RPMI7951 (cell line): ENCODE data around the gene PAEP. TPM values are rescaled to one million over a fixed set of nuclear protein-coding genes. Genes with fewer than 3 reads are reported as not detected.

Experiments
- DNase-seq: peaks from one replicate; pipeline ENCODE4 v3.0.0-alpha.2; 2012; ENCODE audit warnings: low read depth
- total RNA-seq: library from RNA; depleted of rRNA; stranded (reverse); fragments of >200 nt; shearing (Covaris generic); gene quantifications from 2 replicates; pipeline ENCODE4 v1.2.3, GENCODE V29; 2014

The PAEP gene
- total RNA-seq, 1 experiment from 2014 or later: not detected

DNA sequence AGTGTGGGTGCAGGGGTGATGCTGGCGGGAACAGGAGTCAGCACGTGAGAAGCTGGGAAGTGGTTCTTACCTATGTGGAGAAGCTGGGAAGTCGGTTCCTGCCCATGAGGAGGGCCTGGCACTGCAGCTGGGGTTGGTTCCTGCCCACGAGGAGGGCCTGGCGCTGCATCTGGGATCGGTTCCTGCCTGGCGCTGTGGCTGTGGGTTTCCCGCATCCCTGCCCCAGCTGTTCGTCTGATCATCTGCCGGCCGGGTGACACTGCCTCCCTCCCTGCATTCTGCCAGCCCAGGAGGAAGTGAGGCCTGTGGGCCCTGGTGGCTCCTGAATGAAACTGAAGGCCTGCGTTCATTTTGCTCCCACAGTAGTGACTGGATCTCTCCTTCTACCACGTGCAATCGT is 10.5 kb upstream of the PAEP start:
- no peak for DNase-seq

DNA sequence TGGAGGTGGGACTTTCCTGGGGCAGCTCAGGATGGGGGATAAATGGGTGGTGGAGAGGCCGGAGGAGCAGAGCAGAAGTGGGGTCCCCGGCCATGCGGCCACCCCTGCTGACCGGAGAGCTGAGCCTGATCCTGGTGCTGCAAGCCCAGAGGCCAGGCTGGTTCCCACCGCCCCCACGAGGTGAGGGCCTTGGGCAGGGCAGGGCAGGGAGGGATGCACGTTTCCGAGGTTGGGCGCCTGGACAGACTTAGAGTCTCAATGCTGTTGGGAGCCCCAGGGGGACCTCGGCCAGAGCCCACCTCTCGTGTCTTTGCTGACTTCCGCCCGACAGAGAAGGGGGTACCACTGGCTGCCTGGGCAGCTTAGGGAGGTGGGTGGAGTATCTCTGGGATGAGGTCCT is 10.1 kb upstream of the PAEP start:
- DNase-seq: no peak

GRCh38 chr9:135552021-135552697 is 9.4 kb upstream of the PAEP start:
- DNase-seq: no peak

DNA sequence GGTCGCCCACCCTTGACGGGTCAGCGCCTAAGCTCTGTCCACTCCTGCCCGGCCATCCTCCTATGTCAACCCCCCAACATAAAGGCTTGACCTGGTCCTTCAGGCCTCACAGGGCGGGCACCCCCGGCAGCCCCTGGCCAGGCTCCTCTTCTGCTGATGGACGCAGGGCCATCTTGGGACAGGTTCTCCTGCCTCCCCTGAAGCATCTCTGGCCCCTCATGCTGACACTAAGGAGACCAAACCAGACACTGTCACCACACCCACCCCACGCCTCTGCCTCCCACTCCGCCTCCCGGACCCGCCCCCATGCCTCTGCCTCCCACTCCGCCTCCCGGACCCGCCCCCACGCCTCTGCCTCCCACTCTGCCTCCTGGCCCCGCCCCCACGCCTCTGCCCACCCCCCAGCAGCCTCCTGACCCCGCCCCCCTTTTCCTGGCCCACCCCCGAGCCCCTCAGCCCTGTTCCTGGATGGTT is 8.8 kb upstream of the PAEP start:
- DNase-seq: no peak

DNA sequence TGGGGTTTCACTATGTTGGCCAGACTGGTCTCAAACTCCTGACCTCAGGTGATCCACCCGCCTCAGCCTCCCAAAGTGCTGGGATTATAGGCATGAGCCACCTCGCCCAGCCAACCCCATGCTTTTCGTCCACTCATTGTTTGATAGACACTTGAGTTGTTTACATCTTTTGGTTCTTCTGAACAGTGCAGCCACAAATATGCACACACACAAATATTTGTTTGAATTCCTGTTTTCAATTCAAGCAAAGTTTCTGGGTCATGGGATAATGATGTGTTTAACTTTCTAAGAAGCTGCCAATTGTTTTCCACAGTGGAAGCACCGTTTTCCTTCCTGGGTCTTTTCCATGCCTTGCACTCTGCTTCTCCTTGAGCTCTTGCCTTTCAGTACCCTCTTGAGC is 6.8 kb upstream of the PAEP start:
- DNase-seq: no peak

GRCh38 chr9:135555203-135555602 is 6.4 kb upstream of the PAEP start:
- DNase-seq: no peak

GRCh38 chr9:135555910-135556309 is 5.6 kb upstream of the PAEP start:
- DNase-seq: no peak

GRCh38 chr9:135559606-135560005 is 1.9 kb upstream of the PAEP start:
- DNase-seq: no peak

DNA sequence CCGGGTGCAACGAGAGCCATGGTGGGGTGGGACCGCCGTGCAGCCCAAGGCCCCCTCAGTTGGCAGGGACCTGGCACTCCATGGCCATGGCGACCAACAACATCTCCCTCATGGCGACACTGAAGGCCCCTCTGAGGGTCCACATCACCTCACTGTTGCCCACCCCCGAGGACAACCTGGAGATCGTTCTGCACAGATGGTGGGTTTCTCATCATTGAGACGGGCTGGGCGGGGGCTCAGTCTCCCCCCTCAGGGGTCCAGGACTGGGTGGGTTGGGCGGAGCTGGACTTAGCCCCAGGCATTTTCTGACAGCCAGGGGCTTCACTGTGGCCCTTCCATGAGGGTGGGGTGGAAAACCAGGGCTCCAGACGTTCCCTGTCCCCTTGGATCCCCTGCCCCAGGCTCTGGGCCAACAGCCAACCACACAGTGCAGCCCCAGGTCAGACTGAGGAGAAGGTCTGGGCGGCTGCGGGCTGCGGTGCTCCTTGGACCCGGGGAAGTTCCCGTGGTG is 734 bp downstream of the PAEP start:
- no peak for DNase-seq

DNA sequence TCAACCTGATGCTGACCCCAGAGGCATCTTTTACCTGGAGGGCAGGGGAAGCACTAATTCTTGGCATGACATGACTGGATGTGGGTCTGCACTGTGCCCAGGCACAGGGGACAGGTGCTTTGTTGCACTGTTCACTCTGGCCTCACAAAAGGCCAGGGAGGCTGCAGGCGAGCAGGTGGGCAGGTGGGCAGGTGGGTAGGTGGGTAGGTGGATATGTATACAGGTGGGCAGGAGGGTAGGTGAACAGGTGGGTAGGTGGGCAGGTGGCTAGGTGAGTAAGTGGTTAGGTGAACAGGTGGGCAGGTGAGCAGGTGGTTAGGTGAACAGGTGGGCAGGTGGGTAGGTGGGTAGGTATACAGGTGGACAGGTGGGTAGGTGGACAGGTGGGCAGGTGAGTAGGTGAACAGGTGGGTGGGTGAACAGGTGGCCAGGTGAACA is 1.5 kb downstream of the PAEP start:
- DNase-seq: no peak

GRCh38 chr9:135563858-135564257 is 2.3 kb downstream of the PAEP start:
- DNase-seq: no peak

GRCh38 chr9:135565141-135565628 is 3.6 kb downstream of the PAEP start:
- no peak for DNase-seq

GRCh38 chr9:135565636-135566035 is 4.1 kb downstream of the PAEP start:
- DNase-seq: no peak

GRCh38 chr9:135566552-135566951 is 5.0 kb downstream of the PAEP start:
- DNase-seq: no peak

- no peak for DNase-seq
Observed at GRCh38 chr9:135567311-135567710, 5.8 kb downstream of the PAEP start.

DNA sequence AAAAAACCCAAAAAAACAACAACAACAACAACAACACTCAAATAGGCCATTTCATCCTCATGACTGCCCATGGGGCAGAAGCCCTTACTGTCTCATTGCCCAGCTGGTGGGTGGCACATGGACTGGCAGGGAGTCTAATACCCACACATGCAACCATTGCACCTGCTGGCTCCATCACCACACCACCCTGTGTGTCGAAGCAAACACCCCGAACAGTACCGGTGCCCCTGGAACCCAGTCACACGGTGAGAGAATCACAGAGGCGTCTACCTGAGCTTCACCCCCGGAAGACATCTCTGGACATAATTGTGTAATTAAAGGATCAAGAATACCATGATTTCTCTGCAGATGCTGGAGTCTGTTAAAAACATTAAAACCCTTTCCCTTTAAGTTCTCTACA is 6.5 kb downstream of the PAEP start:
- DNase-seq: no peak

GRCh38 chr9:135570456-135570855 is 8.9 kb downstream of the PAEP start:
- no peak for DNase-seq

DNA sequence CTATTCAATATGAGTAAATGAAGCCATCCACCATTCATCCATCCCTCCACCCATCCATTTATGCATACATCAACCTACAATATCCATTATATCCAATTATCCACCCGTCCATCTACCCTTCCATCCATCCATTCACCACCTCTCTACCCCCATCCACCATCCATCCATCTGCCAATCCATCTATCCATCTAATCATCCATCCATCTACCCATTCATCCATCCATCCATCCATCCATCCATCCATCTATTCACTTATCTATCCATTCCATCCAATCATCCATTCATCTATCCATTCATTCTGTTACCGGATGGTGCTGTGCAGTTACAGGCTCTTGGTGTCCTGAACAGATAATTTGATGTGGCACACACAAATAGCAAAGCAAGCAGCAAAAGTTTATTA is 10.7 kb downstream of the PAEP start:
- DNase-seq: no peak

- no peak for DNase-seq
Observed at GRCh38 chr9:135573124-135573523, 11.6 kb downstream of the PAEP start.

- peak; percentile 8 for DNase-seq
Observed at GRCh38 chr9:135574331-135574730, 12.8 kb downstream of the PAEP start.

DNA sequence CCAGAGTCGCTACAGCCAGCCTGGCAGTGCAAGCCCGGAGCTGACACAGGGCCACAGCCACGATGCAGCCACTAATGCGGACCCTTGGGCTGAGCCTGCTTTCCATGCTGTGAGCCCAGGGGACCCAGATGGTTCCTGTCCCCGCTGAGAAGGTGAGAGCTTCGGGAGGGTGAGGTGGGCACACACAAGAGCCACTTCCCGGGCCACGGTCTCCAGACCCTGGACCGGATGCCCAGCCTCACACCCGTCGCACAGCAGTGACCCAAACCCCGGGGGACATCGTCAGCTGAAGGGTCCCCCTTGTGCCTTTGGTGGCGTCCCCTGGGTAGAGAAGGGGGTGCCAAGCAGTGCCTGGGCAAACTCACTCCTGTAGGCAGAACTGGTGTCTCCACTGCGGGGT is 13.4 kb downstream of the PAEP start:
- no peak for DNase-seq

DNA sequence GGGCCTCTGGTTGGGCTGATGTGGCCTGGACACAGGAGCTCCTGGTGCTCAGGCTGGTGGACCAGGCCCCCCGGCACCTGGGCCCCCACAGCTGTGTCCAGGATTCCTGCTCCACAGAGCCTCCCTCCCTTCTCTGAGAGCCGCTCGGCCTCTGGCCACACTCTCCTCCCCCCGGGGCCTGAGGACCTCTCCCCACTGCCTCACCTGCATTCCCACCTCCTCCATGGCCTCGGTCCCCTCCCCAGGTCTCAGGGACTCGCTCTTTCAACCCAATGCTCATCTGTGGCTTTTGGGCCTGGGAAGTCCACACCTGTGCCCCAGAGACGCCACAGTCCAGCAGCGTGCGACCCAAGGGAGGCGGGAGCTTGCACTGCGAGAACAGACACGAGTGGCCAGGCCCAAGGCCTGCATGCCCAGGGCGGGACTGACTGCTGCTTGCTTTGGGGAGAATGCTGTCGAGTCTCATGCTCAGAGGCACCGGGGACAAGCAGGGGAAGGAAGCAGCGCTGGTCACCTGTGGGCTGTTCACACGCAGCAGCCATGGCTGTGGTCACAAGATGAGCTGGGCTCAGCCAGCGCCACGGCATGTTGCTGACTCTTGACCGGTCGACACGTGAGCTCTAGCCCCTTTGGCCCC is 14.6 kb downstream of the PAEP start:
- no peak for DNase-seq

DNA sequence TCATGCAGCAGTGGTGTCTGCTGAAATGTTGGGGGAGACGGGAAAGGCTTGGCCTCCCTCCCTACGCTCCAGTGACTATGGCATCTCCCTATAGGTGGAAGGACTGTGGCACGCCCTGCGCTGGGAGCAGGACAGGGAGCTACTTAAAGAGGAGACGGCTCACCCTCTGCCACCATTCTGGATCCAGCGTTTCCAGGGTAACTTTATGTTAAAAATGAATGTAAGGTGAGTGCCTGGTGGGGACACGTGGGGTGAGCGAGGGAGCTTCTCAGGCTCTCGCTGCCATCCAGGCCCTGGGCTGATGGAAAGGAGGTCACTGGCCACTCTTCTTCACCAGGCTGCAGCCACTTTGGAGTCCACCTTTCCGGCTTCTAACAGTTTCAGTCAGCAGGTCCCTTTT is 15.7 kb downstream of the PAEP start:
- no peak for DNase-seq
